ENCODE data around the gene PIK3C2G.

The PIK3C2G gene

GRCh38 chr12:18427520-18427919 lies 166.2 kb downstream of the PIK3C2G start:
- TF ChIP-seq ESRRG (CRISPR knock-in tag; IDR thresholded peaks at IDR 0.05) (no peak), TSHZ2 (CRISPR knock-in tag; IDR thresholded peaks at IDR 0.05) (no peak), ARNTL (CRISPR knock-in tag; IDR thresholded peaks at IDR 0.05; ENCODE audit: borderline replicate concordance, low read depth) (no peak), POU6F1 (CRISPR knock-in tag; IDR thresholded peaks at IDR 0.05; ENCODE audit: borderline replicate concordance, low read depth) (no peak), ZNF70 (CRISPR knock-in tag; IDR thresholded peaks at IDR 0.05) (no peak), ISL1 (CRISPR knock-in tag; IDR thresholded peaks at IDR 0.05) (no peak)
- no peak for ATAC-seq

- ATAC-seq, result no peak
- no peak for TF ChIP-seq POU6F1 (CRISPR knock-in tag; IDR thresholded peaks at IDR 0.05; ENCODE audit: borderline replicate concordance, low read depth)
- TF ChIP-seq CREB5 (CRISPR knock-in tag; IDR thresholded peaks at IDR 0.05; ENCODE audit: low read depth), result no peak
- TF ChIP-seq PPARA (CRISPR knock-in tag; IDR thresholded peaks at IDR 0.05; ENCODE audit: borderline replicate concordance), result no peak
- no peak for TF ChIP-seq TCF4 (CRISPR knock-in tag; IDR thresholded peaks at IDR 0.05; ENCODE audit: borderline replicate concordance)
- TF ChIP-seq TSHZ2 (CRISPR knock-in tag; IDR thresholded peaks at IDR 0.05), result no peak
- TF ChIP-seq RARB (CRISPR knock-in tag; IDR thresholded peaks at IDR 0.05), result no peak
- no peak for TF ChIP-seq ISL1 (CRISPR knock-in tag; IDR thresholded peaks at IDR 0.05)
- no peak for TF ChIP-seq ZFP3 (CRISPR knock-in tag; IDR thresholded peaks at IDR 0.05)
These were observed 167.1 kb downstream of the PIK3C2G start for GRCh38 chr12:18428416-18428815.

- TF ChIP-seq ISL1 (CRISPR knock-in tag; IDR thresholded peaks at IDR 0.05) (no peak), RARB (CRISPR knock-in tag; IDR thresholded peaks at IDR 0.05) (no peak), CSRNP3 (CRISPR knock-in tag; IDR thresholded peaks at IDR 0.05) (no peak), ZC3H10 (CRISPR knock-in tag; IDR thresholded peaks at IDR 0.05) (no peak), CREB5 (CRISPR knock-in tag; IDR thresholded peaks at IDR 0.05; ENCODE audit: low read depth) (no peak), ARNTL (CRISPR knock-in tag; IDR thresholded peaks at IDR 0.05; ENCODE audit: borderline replicate concordance, low read depth) (no peak), GLIS3 (CRISPR knock-in tag; IDR thresholded peaks at IDR 0.05) (no peak), TSHZ2 (CRISPR knock-in tag; IDR thresholded peaks at IDR 0.05) (no peak)
- ATAC-seq, result no peak
These were observed 168.0 kb downstream of the PIK3C2G start for GRCh38 chr12:18429366-18429765.

All from SK-N-SH treated with all-trans-retinoic acid at 6 μM for 48 hours (cell line).